WERI-Rb-1 (cell line): ENCODE results near the gene ATP13A3.
A peak's percentile ranks its signal among the peaks of the same experiment; 100 is the strongest.

Experiments used
- DNase-seq: peaks from one replicate; pipeline ENCODE4 v3.0.0-alpha.2; 2020
- H3K27ac ChIP-seq: fragments of 250-450 bp; sonication (Bioruptor Pico); 2 replicates; pipeline ENCODE4 v1.5.1; 2020; ENCODE audit warnings: mild to moderate bottlenecking, moderate library complexity
- H3K27me3 ChIP-seq: fragments of 250-450 bp; sonication (Bioruptor Pico); 2 replicates; pipeline ENCODE4 v1.5.1; 2021; ENCODE audit warnings: mild to moderate bottlenecking, low read depth, moderate library complexity; ENCODE audit not compliant: insufficient read depth, severe bottlenecking
- H3K36me3 ChIP-seq: fragments of 250-450 bp; sonication (Bioruptor Pico); 2 replicates; pipeline ENCODE4 v1.5.1; 2020; ENCODE audit warnings: mild to moderate bottlenecking, moderate library complexity
- H3K4me3 ChIP-seq: 2 replicates; pipeline ENCODE4 v1.5.1; 2011; ENCODE audit warnings: low read depth, mild to moderate bottlenecking, control low read depth, low read length
- H3K9me3 ChIP-seq: fragments of 250-450 bp; sonication (Bioruptor Pico); 2 replicates; pipeline ENCODE4 v1.5.1; 2021; ENCODE audit warnings: mild to moderate bottlenecking, moderate library complexity; ENCODE audit not compliant: severe bottlenecking
- CTCF ChIP-seq: IDR thresholded peaks from 2 replicates; pipeline ENCODE4 v1.5.1; 2011; ENCODE audit warnings: low read depth, mild to moderate bottlenecking, control low read depth, inconsistent platforms, low read length

Gene ATP13A3

GRCh38 chr3:194386066-194386465, 100.7 kb downstream of the ATP13A3 start:
- Histone ChIP-seq H3K36me3 (no peaks in the 10 kb centered on the region), H3K27me3 (no peaks in the 10 kb centered on the region), H3K4me3 (peak overlapping the region; percentile 42), H3K9me3 (no peaks in the 10 kb centered on the region), H3K27ac (peak overlapping the region; percentile 73)
- peak; percentile 67 for DNase-seq
- no peak for TF ChIP-seq CTCF

- no peaks in the 10 kb centered on the region for H3K9me3 ChIP-seq
- DNase-seq = peak; percentile 50
- H3K36me3 ChIP-seq = no peaks in the 10 kb centered on the region
- no peak overlapping the region for H3K4me3 ChIP-seq
- H3K27ac ChIP-seq = peak overlapping the region; percentile 73
- H3K27me3 ChIP-seq = no peaks in the 10 kb centered on the region
- no peak for TF ChIP-seq CTCF
These were observed 102.2 kb downstream of the ATP13A3 start for GRCh38 chr3:194384569-194385001.

GRCh38 chr3:194384156-194384555, 102.6 kb downstream of the ATP13A3 start:
- no peak for TF ChIP-seq CTCF
- H3K9me3 ChIP-seq = no peaks in the 10 kb centered on the region
- H3K4me3 ChIP-seq = no peak overlapping the region
- H3K27me3 ChIP-seq = no peaks in the 10 kb centered on the region
- no peaks in the 10 kb centered on the region for H3K36me3 ChIP-seq
- H3K27ac ChIP-seq = peak overlapping the region; percentile 73
- DNase-seq = no peak

DNA sequence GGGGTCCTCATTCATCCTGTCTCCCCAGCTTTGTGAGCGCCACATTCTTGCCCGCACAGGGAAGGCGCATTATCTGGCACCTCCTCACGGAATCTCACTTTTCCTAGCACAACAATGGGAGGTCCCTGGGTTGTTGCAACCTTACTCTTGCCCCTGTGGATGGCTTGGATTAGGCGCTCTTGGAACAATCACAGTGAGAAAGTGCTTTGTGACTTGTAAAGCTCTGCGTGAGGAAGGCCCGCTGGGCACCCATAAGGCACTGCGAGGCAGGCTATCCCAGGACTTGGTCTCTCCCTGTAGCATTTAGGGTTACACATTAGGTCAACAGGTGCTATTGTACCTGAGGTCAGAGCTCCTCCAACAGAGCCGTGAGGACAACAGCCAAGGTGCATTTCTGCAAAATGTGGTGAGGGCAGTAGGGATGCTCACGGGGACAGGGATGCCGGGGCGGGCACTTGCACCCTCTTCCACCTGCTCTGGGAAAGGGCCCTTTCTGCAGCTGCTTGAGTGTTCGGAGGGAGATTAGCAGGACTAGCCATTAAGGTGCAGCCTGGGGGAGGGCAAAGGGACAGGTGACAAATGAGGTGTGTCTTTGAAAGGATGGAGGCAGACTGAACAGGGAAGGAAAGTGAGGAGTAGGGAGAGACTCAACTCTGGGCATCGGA, 103.4 kb downstream of the ATP13A3 start:
- H3K27me3 ChIP-seq = no peaks in the 10 kb centered on the region
- no peaks in the 10 kb centered on the region for H3K36me3 ChIP-seq
- no peak overlapping the region for H3K27ac ChIP-seq
- no peak overlapping the region for H3K4me3 ChIP-seq
- H3K9me3 ChIP-seq = no peaks in the 10 kb centered on the region
- DNase-seq = no peak
- no peak for TF ChIP-seq CTCF

DNA sequence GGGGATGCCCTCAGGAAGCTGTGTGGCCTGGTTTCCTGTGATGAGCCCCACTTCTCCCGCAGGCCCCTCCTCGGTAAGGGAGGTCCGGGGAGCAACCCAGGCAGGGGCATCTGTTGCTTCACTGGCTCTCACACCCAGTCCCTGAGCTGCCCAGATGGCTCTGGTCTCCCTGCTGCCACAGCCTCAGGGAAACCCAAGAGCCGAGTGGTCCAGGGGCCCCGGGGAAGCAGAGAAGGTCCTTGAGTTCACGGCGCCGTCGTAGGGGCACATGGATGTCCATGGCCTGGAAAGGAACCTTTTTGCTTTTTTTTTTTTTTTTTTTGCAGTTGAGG, 103.9 kb downstream of the ATP13A3 start:
- H3K4me3 ChIP-seq = no peak overlapping the region
- TF ChIP-seq CTCF = no peak
- no peak for DNase-seq
- H3K27ac ChIP-seq = no peak overlapping the region
- no peaks in the 10 kb centered on the region for H3K36me3 ChIP-seq
- H3K27me3 ChIP-seq = no peaks in the 10 kb centered on the region
- H3K9me3 ChIP-seq = no peaks in the 10 kb centered on the region
